A673 (cell line): ENCODE results near the gene NTN1. TPM values are rescaled to one million over a fixed set of nuclear protein-coding genes. Genes with fewer than 3 reads are reported as not detected.

Experiments
- BruUV-seq: library from RNA; stranded (reverse); fragments of 400-500 nt; replicated peaks from 2 replicates; lab custom pipeline; 2021; lab: Mats Ljungman, UMichigan
- CTCF ChIA-PET: fragments of 300-600 bp; sonication (Branson Sonifier 250); formaldehyde crosslinking; loops from one replicate; lab custom pipeline; 2022; ENCODE audit warnings: antibody characterized with exemption; lab: Charles Lee
- POLR2A ChIA-PET: fragments of 300-600 bp; sonication (Branson Sonifier 250); formaldehyde crosslinking; loops from one replicate; lab custom pipeline; 2022; ENCODE audit warnings: antibody characterized with exemption; ENCODE audit not compliant: low non-redundant PET; lab: Charles Lee
- DNase-seq: peaks from one replicate; pipeline ENCODE4 v3.0.0-alpha.2; 2015; ENCODE audit warnings: low spot score
- H3K27ac ChIP-seq: fragments of 200-600 bp; sonication (generic); 2 replicates; pipeline ENCODE4 v1.5.1; 2016; ENCODE audit warnings: mixed run types, low read depth, mild to moderate bottlenecking, mixed read lengths, antibody characterized with exemption, low read length; ENCODE audit not compliant: poor library complexity, severe bottlenecking
- H3K27me3 ChIP-seq: fragments of 200-600 bp; sonication (generic); replicated peaks from 2 replicates; pipeline ENCODE4 v1.6.1; 2017; ENCODE audit warnings: mixed run types, low read depth, mild to moderate bottlenecking, mixed read lengths, antibody characterized with exemption, low read length; ENCODE audit not compliant: insufficient read depth, poor library complexity
- H3K36me3 ChIP-seq: fragments of 200-600 bp; sonication (generic); 2 replicates; pipeline ENCODE4 v1.6.1; 2016; ENCODE audit warnings: mixed run types, mild to moderate bottlenecking, mixed read lengths, antibody characterized with exemption, low read length; ENCODE audit not compliant: insufficient read depth, poor library complexity, severe bottlenecking
- H3K4me1 ChIP-seq: fragments of 200-600 bp; sonication (generic); 2 replicates; pipeline ENCODE4 v1.6.1; 2017; ENCODE audit warnings: mixed run types, mild to moderate bottlenecking, mixed read lengths, antibody characterized with exemption, low read length; ENCODE audit not compliant: insufficient read depth, poor library complexity, severe bottlenecking
- H3K4me3 ChIP-seq: fragments of 200-600 bp; sonication (generic); 2 replicates; pipeline ENCODE4 v1.5.1; 2016; ENCODE audit warnings: low read depth, mixed run types, mild to moderate bottlenecking, mixed read lengths, low read length; ENCODE audit not compliant: poor library complexity, severe bottlenecking
- H3K9me3 ChIP-seq: fragments of 200-600 bp; sonication (generic); 2 replicates; pipeline ENCODE4 v1.6.1; 2016; ENCODE audit warnings: mixed run types, low read depth, mild to moderate bottlenecking, mixed read lengths, antibody characterized with exemption, low read length; ENCODE audit not compliant: poor library complexity, severe bottlenecking
- CTCF ChIP-seq: fragments of 300-800, 200-600 bp; sonication (generic); conservative IDR thresholded peaks from 2 replicates; pipeline ENCODE4 v1.5.1; 2017; ENCODE audit warnings: low read depth, mild to moderate bottlenecking, antibody characterized with exemption, low read length, moderate library complexity, mixed read lengths
- EZH2 ChIP-seq: fragments of 200-600 bp; sonication (generic); IDR thresholded peaks from 2 replicates; pipeline ENCODE4 v1.6.1; 2017; ENCODE audit warnings: borderline replicate concordance, low read depth, mild to moderate bottlenecking, mixed read lengths, antibody characterized with exemption, low read length; ENCODE audit not compliant: poor library complexity, severe bottlenecking
- intact Hi-C: fragments of 100-400 bp; cut with micrococcal nuclease; formaldehyde crosslinking; loops from one replicate; pipeline ENCODE4 v1.10.0; 2022; ENCODE audit not compliant: unreplicated experiment
- total RNA-seq: library from RNA; stranded (reverse); gene quantifications from 2 replicates; pipeline ENCODE4 v1.2.3, GENCODE V29; 2021

Gene NTN1
- total RNA-seq, 1 experiment from 2014 or later: 4.3 TPM

GRCh38 chr17:9253308-9253707, 232.0 kb downstream of the NTN1 start:
- TF ChIP-seq CTCF (no peak), EZH2 (no peak)
- ChIA-PET CTCF (no interaction called here), POLR2A (no interaction called here)
- H3K27me3 ChIP-seq: no peaks in the 10 kb centered on the region
- no peak overlapping the region for H3K4me3 ChIP-seq
- intact Hi-C loops: no loop called here
- no peaks in the 10 kb centered on the region for H3K36me3 ChIP-seq
- no TSS peak for BruUV-seq
- peaks cover 16% of the 10 kb centered on the region for H3K4me1 ChIP-seq
- DNase-seq: no peak
- H3K9me3 ChIP-seq: no peaks in the 10 kb centered on the region
- H3K27ac ChIP-seq: no peak overlapping the region

DNA sequence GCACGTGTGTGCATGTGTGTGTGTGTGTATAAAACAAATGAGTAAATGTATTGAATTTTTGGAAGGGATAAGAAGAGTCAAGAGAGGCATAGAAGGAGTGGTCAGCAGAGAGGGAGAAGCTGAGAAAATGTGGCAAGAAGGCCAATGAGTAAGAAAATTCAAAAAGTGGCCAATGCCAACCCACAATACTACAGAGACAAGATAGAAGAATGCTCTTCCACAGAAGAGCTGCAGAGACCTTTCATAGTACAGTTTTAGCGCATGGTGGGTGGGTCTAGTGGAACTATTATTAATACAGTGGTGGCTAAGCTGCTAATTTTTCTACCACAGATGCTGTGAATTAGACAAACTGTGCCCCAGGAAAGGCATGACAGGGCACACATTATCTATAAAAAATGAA, 233.5 kb downstream of the NTN1 start:
- Histone ChIP-seq H3K27me3 (no peaks in the 10 kb centered on the region), H3K4me3 (no peak overlapping the region), H3K9me3 (no peaks in the 10 kb centered on the region), H3K4me1 (peaks cover 16% of the 10 kb centered on the region), H3K27ac (no peak overlapping the region), H3K36me3 (no peaks in the 10 kb centered on the region)
- BruUV-seq: no TSS peak
- TF ChIP-seq CTCF: no peak
- TF ChIP-seq EZH2: no peak
- ChIA-PET POLR2A (no interaction called here), CTCF (no interaction called here)
- DNase-seq: no peak
- intact Hi-C loops: no loop called here

GRCh38 chr17:9255833-9256232, 234.5 kb downstream of the NTN1 start:
- ChIA-PET POLR2A (no interaction called here), CTCF (no interaction called here)
- Histone ChIP-seq H3K4me1 (peaks cover 16% of the 10 kb centered on the region), H3K9me3 (no peaks in the 10 kb centered on the region), H3K27ac (no peak overlapping the region), H3K4me3 (no peak overlapping the region), H3K27me3 (no peaks in the 10 kb centered on the region), H3K36me3 (no peaks in the 10 kb centered on the region)
- intact Hi-C loops: no loop called here
- no TSS peak for BruUV-seq
- TF ChIP-seq EZH2 (no peak), CTCF (no peak)
- no peak for DNase-seq

DNA sequence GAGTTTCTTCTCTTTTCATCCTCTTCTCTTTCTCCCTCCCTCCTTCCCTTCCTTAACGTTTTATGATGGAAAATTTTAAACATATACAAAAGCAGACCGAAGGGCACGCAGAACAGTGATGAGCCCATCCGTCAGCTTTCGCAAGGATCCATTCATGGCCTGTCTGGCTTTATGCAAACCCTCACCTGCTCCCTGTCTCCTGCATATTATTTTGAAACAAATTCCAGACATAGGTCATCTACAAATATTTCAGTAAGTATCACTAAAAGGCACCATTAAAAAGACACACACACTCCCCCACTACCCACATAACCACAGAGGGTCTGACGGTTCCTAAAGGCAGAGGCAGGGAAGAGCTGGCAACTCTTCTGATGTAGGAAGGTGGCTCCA, 235.0 kb downstream of the NTN1 start:
- H3K27me3 ChIP-seq: no peaks in the 10 kb centered on the region
- no peak overlapping the region for H3K4me3 ChIP-seq
- H3K4me1 ChIP-seq: peaks cover 16% of the 10 kb centered on the region
- H3K36me3 ChIP-seq: no peaks in the 10 kb centered on the region
- intact Hi-C loops: no loop called here
- no peak for DNase-seq
- ChIA-PET CTCF (no interaction called here), POLR2A (no interaction called here)
- H3K27ac ChIP-seq: no peak overlapping the region
- TF ChIP-seq CTCF (no peak), EZH2 (no peak)
- H3K9me3 ChIP-seq: no peaks in the 10 kb centered on the region
- no TSS peak for BruUV-seq
